ENCODE measurements around the gene WDR4.
"Not testable (repeated sequence)": the region's sequence is repeated elsewhere in the genome, so short reads cannot be mapped to it uniquely, and the experiment has no call there.

Gene WDR4

GRCh38 chr21:42837421-42838211, 41.7 kb downstream of the WDR4 start:
- DNase-seq, result no peak

GRCh38 chr21:42836767-42837301, 42.5 kb downstream of the WDR4 start:
- no peak for DNase-seq

GRCh38 chr21:42836402-42836666, 43.0 kb downstream of the WDR4 start:
- DNase-seq, result no peak

- no peak for DNase-seq
These were observed 43.5 kb downstream of the WDR4 start for GRCh38 chr21:42835611-42836401.

GRCh38 chr21:42835211-42835610, 44.1 kb downstream of the WDR4 start:
- no peak for DNase-seq

- DNase-seq, result no peak
These were observed 44.6 kb downstream of the WDR4 start for GRCh38 chr21:42834726-42835191.

- no peak for DNase-seq
These were observed 45.2 kb downstream of the WDR4 start for GRCh38 chr21:42833859-42834725.

GRCh38 chr21:42833439-42833815, 45.9 kb downstream of the WDR4 start:
- no peak for DNase-seq

- not testable (repeated sequence) for DNase-seq
These were observed 47.1 kb downstream of the WDR4 start for GRCh38 chr21:42832321-42832630.

DNA sequence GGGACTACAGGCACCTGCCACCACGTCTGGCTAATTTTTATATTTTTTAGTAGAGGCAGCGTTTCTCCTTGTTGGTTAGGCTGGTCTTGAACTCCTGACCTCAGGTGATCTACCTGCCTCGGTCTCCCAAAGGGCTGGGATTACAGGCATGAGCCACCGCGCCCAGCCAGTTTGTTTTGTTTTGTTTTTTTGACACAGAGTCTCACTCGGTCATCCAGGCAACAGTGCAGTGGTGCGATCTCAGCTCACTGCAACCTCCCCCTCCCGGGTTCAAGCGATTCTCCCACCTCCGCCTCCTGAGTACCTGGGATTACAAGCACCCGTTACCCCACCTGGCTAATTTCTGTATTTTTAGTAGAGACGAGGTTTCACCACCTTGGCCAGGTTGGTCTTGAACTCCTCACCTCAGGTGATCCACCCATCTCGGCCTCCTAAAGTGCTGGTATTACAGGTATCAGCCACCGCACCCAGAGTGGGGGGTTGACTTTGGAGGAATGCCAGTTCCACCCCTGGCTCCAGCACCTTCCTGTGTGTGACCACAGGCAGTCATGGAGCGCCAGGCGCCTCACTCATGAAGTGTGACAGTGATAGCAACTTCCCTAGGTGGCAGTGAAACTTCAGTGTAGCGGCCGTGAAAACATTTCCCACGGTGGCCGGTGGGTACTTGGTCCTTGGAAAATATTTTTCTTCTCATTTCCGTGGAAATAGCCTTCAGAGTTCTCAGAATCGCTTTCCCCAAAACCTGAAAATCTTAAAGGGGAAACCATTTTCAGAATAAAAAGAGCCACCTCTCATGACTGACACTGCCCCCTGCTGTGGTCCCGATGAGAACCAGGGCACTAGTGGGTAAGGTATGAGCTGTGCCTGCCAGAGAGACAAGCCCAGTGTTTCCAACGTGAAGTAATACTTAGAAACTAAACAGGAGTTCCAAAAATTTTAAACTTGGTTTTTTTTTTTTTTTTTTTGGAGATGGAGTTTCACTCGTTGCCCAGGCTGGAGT, 48.6 kb downstream of the WDR4 start:
- DNase-seq, result no peak

- DNase-seq, result no peak
These were observed 49.4 kb downstream of the WDR4 start for GRCh38 chr21:42829954-42830353.

- DNase-seq, result no peak
These were observed 49.9 kb downstream of the WDR4 start for GRCh38 chr21:42829417-42829816.

GRCh38 chr21:42827588-42827987, 51.8 kb downstream of the WDR4 start:
- DNase-seq, result no peak

- no peak for DNase-seq
These were observed 58.5 kb downstream of the WDR4 start for GRCh38 chr21:42820616-42821465.

DNA sequence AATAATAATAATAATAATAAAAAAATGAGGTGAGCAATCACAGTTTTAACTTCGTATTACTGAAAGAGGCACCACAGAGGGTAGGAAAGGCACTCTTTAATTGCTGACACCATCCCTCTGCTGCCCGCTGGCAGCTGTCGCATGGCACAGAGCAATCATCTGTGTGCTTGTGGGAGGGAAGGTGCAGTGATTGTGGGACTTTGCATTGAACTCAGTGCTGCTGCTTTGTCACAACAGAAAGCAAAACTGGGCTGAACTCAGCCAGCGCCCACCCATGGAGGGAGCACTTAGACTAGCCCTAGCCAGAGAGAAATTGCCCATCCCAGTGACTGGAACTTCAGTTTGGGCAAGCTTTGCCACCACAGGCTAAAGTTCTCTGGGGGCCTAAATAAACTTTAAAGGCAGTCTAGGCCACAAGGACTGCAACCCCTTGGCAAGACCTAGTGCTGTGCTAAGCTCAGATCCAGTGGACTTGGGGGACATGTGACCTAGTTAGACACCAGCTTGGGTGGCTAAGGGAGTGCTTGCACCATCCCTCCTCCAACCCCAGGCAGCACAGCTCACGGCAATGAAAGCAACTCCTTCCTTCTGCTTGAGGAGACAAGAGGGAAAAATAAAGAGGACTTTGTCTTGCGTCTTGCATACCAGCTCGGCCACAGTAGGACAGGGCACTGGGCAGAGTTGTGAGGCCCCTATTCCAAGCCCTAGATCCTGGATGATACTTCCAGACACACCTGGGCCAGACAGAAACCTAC, 59.3 kb downstream of the WDR4 start:
- no peak for DNase-seq

DNA sequence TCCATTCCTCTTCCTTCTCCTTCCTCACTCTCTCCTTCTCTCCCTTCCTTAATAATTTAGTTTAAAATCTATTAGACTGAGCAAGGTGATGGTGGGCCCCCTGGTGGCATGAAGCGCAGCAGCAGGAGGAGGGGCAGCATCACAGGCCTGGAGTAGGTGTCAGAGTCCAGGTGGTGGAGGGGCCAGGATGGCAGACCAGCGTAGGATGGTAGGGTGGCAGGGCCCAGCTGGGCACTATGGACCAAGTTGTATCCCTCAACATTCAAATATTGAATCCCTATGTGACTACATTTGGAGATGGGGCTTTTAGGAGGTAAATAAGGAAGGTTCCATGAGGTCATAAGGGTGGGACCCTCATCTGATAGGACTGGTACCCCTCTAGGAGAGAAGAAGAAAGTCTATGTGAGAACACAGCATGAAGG, 61.0 kb downstream of the WDR4 start:
- DNase-seq, result no peak

- DNase-seq, result no peak
These were observed 64.1 kb downstream of the WDR4 start for GRCh38 chr21:42815217-42815616.

GRCh38 chr21:42812528-42813241, 66.7 kb downstream of the WDR4 start:
- DNase-seq, result not testable (repeated sequence)

DNA sequence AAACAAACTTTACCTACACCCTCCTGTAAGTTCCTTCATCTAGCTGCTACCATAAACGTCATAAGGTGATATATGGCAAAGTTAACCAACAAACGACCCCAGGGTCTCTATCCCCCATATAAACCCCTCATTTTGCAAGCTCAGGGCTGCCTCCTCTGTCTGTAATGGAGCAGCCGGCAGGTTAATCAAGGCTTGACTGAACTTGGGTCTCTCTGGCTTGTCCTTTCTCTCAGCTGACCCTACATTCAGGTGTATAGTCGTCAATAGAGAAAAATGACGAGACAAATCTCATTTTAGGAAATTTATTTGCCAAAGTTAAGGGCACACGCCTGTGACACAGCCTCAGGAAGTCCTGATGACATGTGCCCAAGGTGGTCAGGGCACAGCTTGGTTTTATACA, 67.4 kb downstream of the WDR4 start:
- DNase-seq, result no peak
